Stimulated activated CD4-positive, alpha-beta T cell treated with anti-CD3 and anti-CD28 coated beads, Interleukin-2, amount 100 ng/mL, for 48 hours (primary cell): ENCODE results near the gene CLEC17A.

Experiments used
- DNase-seq, 2 donors: peaks; one replicate each; pipeline ENCODE4 v3.0.0-alpha.2; 2020

The CLEC17A gene

GRCh38 chr19:14659874-14660489 lies 77.1 kb downstream of the CLEC17A start:
- no peak for DNase-seq

- DNase-seq, result no peak
Observed at GRCh38 chr19:14661372-14661924, 78.6 kb downstream of the CLEC17A start.
